HCT116 (cell line): Measurements from ENCODE around the gene KCTD18.

Experiments
- EZH2 ChIP-seq: fragments of 200-600 bp; sonication (generic); IDR thresholded peaks from 2 replicates; pipeline ENCODE4 v1.6.1; 2017; ENCODE audit warnings: antibody characterized with exemption, mixed run types
- JUND ChIP-seq: IDR thresholded peaks from 2 replicates; pipeline ENCODE4 v1.6.1; 2012
- MAX ChIP-seq: IDR thresholded peaks from 2 replicates; pipeline ENCODE4 v1.6.1; 2012
- RAD21 ChIP-seq: IDR thresholded peaks from 2 replicates; pipeline ENCODE4 v1.6.1; 2012; ENCODE audit warnings: low read depth, mild to moderate bottlenecking
- SRF ChIP-seq: IDR thresholded peaks from 2 replicates; pipeline ENCODE4 v1.6.1; 2012; ENCODE audit warnings: low read depth
- ZNF274 ChIP-seq: fragments of 200-500 bp; sonication (Bioruptor generic); IDR thresholded peaks from 2 replicates; pipeline ENCODE4 v1.6.1; 2014; ENCODE audit warnings: mild to moderate bottlenecking, low read depth, low read length, inconsistent platforms
- TF ChIP-seq, protein P1 (sequence below), 3 experiments: fragments of 200-600 bp in 1 of 3; sonication (generic) in 1 of 3; IDR thresholded peaks in 2 of 3; conservative IDR thresholded peaks in 1 of 3; 2 replicates each; pipeline ENCODE4 v1.5.1; 2012 to 2017; ENCODE audit warnings: low read depth in 2 of 3, low read length in 2 of 3, antibody characterized with exemption in 1 of 3, borderline replicate concordance in 1 of 3, control low read depth in 1 of 3, mild to moderate bottlenecking in 1 of 3, mixed read lengths in 1 of 3, mixed run types in 1 of 3, moderate library complexity in 1 of 3; ENCODE audit not compliant: insufficient read depth in 1 of 3
- TF ChIP-seq, protein P2 (sequence below): IDR thresholded peaks from 2 replicates; pipeline ENCODE4 v1.6.1; 2012; ENCODE audit warnings: low read depth

- TF ChIP-seq ZNF274 (no peak), EZH2 (no peak), MAX (no peak), JUND (no peak), SRF (no peak), RAD21 (no peak)
- TF ChIP-seq, protein P1, sequence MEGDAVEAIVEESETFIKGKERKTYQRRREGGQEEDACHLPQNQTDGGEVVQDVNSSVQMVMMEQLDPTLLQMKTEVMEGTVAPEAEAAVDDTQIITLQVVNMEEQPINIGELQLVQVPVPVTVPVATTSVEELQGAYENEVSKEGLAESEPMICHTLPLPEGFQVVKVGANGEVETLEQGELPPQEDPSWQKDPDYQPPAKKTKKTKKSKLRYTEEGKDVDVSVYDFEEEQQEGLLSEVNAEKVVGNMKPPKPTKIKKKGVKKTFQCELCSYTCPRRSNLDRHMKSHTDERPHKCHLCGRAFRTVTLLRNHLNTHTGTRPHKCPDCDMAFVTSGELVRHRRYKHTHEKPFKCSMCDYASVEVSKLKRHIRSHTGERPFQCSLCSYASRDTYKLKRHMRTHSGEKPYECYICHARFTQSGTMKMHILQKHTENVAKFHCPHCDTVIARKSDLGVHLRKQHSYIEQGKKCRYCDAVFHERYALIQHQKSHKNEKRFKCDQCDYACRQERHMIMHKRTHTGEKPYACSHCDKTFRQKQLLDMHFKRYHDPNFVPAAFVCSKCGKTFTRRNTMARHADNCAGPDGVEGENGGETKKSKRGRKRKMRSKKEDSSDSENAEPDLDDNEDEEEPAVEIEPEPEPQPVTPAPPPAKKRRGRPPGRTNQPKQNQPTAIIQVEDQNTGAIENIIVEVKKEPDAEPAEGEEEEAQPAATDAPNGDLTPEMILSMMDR (IDR thresholded peaks at IDR 0.05 in 2 of 3, conservative IDR thresholded peaks at IDR 0.05 in 1 of 3; ENCODE audit: borderline replicate concordance in 1 of 3, insufficient read depth in 1 of 3, low read depth in 2 of 3, low read length in 2 of 3), result no peak
- TF ChIP-seq, protein P2, sequence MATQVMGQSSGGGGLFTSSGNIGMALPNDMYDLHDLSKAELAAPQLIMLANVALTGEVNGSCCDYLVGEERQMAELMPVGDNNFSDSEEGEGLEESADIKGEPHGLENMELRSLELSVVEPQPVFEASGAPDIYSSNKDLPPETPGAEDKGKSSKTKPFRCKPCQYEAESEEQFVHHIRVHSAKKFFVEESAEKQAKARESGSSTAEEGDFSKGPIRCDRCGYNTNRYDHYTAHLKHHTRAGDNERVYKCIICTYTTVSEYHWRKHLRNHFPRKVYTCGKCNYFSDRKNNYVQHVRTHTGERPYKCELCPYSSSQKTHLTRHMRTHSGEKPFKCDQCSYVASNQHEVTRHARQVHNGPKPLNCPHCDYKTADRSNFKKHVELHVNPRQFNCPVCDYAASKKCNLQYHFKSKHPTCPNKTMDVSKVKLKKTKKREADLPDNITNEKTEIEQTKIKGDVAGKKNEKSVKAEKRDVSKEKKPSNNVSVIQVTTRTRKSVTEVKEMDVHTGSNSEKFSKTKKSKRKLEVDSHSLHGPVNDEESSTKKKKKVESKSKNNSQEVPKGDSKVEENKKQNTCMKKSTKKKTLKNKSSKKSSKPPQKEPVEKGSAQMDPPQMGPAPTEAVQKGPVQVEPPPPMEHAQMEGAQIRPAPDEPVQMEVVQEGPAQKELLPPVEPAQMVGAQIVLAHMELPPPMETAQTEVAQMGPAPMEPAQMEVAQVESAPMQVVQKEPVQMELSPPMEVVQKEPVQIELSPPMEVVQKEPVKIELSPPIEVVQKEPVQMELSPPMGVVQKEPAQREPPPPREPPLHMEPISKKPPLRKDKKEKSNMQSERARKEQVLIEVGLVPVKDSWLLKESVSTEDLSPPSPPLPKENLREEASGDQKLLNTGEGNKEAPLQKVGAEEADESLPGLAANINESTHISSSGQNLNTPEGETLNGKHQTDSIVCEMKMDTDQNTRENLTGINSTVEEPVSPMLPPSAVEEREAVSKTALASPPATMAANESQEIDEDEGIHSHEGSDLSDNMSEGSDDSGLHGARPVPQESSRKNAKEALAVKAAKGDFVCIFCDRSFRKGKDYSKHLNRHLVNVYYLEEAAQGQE, result no peak
Measured at GRCh38 chr2:200509235-200509611, 645 bp downstream of the KCTD18 start.
